Midbrain (tissue), 1 donor: Measurements from ENCODE around the gene CFD.
"Not testable (repeated sequence)": the region's sequence is repeated elsewhere in the genome, so short reads cannot be mapped to it uniquely, and the experiment has no call there.

Experiments used
- DNase-seq: peaks from one replicate; lab custom pipeline; 2025; lab: John Stamatoyannopoulos, UW

CFD gene

DNA sequence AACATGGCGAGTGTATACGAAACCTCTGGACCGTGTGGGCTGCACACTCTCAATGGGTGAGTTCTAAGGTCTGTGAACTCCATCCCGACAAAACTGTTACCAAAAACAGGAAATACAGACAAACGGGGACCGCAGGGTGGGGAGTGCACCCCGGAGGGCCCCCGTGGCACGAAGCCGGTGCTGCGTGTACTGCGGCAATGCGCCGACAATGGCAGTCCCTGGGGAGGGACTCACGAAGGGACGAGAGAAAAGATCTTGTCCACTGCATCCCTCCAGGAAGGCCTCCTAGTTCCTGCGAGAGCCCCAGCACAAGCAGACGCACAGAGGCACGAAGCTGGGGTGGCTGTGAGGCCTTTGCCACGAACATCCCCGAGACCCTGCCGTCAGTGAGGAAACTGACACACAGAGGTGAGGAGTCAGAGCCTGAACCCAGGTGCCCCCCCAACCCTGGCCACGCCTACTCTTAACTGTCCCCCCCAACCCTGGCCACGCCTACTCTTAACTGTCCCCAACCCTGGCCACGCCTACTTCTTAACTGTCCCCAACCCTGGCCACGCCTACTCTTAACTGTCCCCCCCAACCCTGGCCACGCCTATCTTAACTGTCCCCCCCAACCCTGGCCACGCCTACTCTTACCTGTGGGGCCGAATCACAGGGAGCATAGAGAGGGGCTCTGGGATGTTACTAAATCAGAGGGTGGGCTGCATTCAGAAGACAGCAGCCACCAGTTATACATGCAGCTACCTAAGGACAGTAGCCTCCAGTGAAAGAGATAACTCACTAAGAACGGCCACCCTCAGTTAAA lies 29.3 kb downstream of the CFD start:
- DNase-seq = no peak

DNA sequence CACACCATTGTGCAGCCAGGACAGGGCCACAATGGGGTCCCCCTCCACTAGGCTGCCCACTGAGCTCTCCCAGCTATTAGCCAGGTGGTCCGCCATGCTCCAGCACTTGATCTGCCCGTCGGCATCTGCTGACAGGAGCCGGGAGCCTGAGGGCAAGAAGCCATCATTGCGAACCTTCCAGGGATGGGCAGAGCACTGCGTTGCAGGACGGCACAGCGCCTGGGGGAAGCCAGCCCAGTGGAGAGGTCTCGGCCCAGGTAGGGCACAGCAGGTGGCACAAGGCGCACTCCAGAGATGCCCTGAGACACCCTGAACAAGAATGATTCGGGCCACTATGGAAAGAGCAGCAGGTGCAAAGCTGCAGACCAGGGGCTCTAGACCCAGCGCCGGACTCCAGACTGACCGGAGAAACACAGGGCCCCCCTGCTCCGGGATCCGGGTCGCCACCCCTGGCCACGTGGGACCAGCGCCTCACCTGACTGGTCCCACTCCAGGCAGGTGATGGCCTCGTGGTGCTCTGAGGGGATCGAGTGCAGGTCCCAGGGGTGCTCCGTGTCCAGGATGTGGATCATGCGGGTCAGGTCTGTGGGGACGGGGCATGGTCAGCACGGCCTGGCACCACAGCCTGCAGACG lies 30.3 kb downstream of the CFD start:
- DNase-seq = no peak

- DNase-seq = no peak
Measured at GRCh38 chr19:890831-891230, 31.4 kb downstream of the CFD start.

GRCh38 chr19:891421-892200 lies 32.1 kb downstream of the CFD start:
- not testable (repeated sequence) for DNase-seq

DNA sequence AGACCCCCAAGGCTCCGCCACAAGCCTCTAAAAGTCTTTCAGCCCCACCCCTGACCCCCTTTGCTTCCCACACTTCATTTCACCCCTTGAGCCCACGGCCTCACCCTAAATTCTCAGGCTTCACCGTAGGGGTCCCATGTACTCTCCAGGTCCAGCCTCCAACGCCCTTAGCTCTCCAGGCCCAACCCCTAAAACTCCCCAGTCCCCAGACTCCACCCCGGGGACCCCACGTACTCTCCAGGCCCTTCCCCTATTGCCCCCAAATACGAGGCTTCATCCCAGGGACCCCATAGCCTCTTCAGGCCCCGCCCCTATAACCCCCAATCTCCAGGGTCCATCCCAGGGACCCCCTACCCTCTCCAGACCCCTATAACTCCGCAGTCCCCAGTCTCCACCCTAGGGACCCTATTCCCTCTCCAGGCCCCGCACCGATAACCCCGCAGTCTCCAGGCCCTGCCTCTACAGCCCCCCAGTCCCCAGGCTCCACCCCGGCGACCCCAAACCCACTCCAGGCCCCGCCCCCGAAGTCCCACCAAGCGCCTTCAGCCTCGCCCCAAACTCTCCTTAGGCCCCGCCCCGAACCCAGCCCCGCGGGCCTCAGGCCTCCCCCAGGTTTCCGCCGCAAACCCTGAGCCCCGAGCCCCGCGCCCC lies 32.9 kb downstream of the CFD start:
- no peak for DNase-seq

DNA sequence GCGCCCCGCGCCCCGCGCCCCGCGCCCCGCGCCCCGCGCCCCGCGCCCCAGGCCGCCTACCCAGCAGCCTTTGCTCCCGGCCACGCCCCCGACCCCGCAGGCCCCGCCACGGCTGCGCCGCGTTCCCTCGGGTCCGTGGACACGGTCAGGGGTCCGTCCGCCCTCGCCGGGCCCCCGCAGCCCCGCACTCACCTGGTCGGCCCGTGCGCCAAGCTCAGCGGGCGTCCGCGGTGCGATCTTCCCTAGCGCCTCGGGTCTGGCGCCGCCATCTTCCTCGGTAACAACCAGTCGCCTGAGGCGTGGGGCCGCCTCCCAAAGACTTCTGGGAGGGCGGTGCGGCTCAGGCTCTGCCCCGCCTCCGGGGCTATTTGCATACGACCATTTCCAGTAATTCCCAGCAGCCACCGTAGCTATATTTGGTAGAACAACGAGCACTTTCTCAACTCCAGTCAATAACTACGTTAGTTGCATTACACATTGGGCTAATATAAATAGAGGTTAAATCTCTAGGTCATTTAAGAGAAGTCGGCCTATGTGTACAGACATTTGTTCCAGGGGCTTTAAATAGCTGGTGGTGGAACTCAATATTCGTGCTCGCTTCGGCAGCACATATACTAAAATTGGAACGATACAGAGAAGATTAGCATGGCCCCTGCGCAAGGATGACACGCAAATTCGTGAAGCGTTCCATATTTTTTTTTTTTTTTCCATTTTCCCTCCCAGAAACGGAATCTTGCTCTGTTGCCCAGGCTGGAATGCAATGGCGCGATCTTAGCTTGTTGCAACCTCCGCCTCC lies 33.6 kb downstream of the CFD start, which contains the start of the genes MED16 and RNU6-9:
MED16 (minus strand) TSS at position 294 of the 796 bp plus-strand sequence. CDS start 2,056 bp downstream, outside the sequence.
RNU6-9 (plus strand) TSS at position 591 of the 796 bp plus-strand sequence.
- peak; percentile 94 for DNase-seq

- no peak for DNase-seq
Measured at GRCh38 chr19:896434-896833, 37.0 kb downstream of the CFD start.

DNA sequence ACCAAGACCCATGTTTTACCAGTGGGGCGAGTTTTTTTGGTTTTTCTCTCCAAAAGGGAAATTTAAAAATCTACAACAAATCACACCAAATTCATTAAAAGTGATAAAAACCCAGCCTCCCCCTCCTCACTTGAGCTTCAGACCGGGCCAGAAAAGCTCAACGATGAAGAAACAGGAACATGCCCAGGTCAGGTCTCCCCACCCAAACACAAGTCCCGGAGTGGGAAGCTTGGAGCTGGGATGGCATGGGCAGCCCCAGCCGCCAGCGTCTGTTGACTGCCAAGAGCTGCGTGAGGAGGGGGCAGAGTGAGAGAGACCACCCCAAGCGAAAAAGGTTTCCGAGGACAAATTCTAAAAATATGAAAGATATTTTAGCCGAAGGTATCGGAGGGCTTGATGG lies 37.5 kb downstream of the CFD start:
- no peak for DNase-seq

- DNase-seq = no peak
Measured at GRCh38 chr19:897442-898039, 38.1 kb downstream of the CFD start.

GRCh38 chr19:898663-899062 lies 39.2 kb downstream of the CFD start:
- no peak for DNase-seq

- no peak for DNase-seq
Measured at GRCh38 chr19:899336-900042, 40.0 kb downstream of the CFD start.

GRCh38 chr19:900043-900301 lies 40.5 kb downstream of the CFD start:
- no peak for DNase-seq

- DNase-seq = no peak
Measured at GRCh38 chr19:900302-901111, 41.0 kb downstream of the CFD start.

DNA sequence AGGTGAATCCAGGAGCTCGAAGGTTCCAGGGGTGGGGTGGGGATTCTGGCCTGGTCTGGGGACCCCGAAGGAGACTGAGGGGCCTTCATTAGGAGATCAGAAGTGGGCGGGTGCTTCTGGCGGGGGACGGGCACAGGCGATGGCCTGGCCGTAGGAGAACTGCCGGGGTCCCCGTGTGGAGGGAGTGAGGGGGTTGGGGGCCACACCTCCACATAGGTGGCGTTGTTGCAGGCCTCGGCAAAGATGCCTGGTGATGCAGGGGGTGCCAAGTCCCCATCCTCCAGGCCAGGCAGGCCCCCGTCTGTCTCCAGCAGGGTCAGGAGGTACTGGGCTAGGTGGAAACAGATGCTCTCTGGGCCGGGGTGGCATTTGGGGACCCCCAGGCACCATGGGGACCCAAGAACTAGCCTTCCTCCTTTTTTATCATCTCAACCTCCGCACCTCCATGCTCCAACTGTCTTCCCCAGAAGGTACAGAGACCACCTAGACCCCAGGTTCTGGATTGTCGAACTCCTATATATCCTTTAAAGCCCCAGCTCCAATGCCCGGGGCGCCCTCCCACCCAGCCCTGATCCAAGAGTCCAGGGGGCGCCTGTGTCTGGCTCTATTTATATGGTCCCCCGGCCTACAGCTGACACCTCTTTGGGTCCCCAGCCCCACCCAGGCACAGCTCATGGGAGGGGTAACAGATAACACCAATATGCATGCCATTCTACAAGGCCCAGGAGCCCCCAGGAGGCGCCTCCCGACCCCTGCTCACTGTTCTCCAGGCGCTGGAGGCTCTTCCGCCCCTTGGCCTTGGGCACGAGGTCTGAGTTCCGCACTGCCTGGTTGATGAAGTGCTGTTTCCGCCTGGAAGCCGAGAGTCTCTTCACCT lies 42.0 kb downstream of the CFD start:
- DNase-seq = no peak

DNA sequence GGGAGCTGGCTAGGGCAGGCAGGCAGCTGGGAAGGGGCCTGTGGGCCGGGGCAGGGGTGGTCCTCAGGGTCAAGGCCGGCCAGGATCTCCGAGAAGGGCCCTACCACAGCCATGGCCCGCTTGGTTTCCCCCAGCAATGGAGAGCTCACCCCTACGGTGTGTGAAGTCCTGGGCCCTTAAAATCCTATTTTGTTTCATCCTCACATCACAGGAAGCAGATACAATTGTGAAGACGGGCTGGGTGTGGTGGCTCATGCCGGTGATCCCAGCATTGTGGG lies 42.6 kb downstream of the CFD start:
- no peak for DNase-seq

GRCh38 chr19:902446-903226 lies 43.2 kb downstream of the CFD start:
- no peak for DNase-seq

DNA sequence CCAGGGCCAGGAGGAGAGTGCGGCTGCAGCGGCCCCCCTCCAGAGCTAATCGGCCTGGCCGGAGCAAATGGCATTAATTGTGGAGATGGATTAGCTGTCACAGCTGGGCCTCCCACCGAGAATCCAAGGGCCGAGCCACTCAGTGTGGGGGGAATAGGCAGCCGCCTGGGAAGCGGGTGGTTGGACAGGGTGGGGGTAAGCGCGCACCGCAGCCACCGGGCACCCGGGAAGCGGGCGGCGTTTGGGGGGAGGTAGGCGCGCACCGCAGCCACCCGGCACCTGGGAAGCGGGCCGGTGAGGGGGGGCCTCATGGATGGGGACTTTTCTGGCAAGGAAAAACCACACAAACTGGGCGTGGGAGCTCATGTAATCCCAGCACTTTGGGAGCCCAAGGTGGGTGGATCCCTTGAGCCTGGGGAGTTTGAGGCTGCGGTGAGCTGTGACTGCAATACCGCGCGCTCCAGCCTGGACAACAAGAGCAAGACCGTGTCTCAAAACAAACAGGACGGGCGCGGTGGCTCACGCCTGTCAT lies 43.9 kb downstream of the CFD start:
- DNase-seq = no peak

- no peak for DNase-seq
Measured at GRCh38 chr19:904545-904944, 45.1 kb downstream of the CFD start.
